Activated naive CD4-positive, alpha-beta T cell treated with anti-CD3 and anti-CD28 coated beads for 36 hours (primary cell): ENCODE measurements around the gene OR5K2. TPM values are rescaled to one million over a fixed set of nuclear protein-coding genes. Genes with fewer than 3 reads are reported as not detected.

Experiments
- CTCF ChIA-PET: fragments of 350-600 bp; sonication (Branson Sonifier 250); formaldehyde crosslinking; loops from one replicate; lab custom pipeline; 2021; ENCODE audit warnings: antibody characterized with exemption; lab: Charles Lee
- DNase-seq: peaks from one replicate; pipeline ENCODE4 v3.0.0-alpha.2; 2020
- H3K27ac Mint-ChIP-seq: one replicate; pipeline ENCODE4 v1.8.0; 2021; ENCODE audit warnings: mild to moderate bottlenecking, mixed read lengths
- H3K27me3 Mint-ChIP-seq: one replicate; pipeline ENCODE4 v1.8.0; 2021; ENCODE audit warnings: low read depth, mixed read lengths
- H3K36me3 Mint-ChIP-seq: one replicate; pipeline ENCODE4 v1.8.0; 2021; ENCODE audit warnings: low read depth, mixed read lengths
- H3K4me1 Mint-ChIP-seq: one replicate; pipeline ENCODE4 v1.8.0; 2021; ENCODE audit warnings: low read depth, mixed read lengths
- H3K4me3 Mint-ChIP-seq: one replicate; pipeline ENCODE4 v1.8.0; 2021; ENCODE audit warnings: mild to moderate bottlenecking, moderate library complexity, mixed read lengths
- H3K9me3 Mint-ChIP-seq: one replicate; pipeline ENCODE4 v1.8.0; 2021; ENCODE audit warnings: mixed read lengths
- intact Hi-C: fragments of 100-400 bp; cut with micrococcal nuclease; formaldehyde crosslinking; loops from one replicate; pipeline ENCODE4 v1.15.1; 2023
- total RNA-seq, 2 experiments: library from RNA; stranded (reverse); gene quantifications; one replicate each; pipeline ENCODE4 v1.2.3, GENCODE V29; 2021

The OR5K2 gene
- total RNA-seq, 2 experiments from 2014 or later, result not detected

DNA sequence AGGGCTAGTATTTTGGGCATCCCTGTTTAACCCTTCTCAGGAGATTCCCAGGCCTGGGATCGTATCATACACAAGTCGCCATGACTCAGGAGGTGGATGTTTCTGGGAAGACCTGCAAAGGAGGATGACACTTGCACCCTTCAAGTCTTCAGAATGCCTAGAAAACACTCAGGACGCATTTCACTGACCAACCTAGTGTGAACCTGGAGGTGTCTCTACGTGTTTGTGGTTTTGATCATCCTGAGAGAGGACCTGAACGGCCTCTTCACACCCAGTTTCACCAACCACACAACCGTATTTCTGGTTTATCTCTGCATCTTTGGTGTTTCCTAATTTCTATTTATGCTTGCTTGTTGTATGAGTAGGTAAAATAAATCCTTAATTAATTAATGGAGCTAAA, 28.0 kb downstream of the OR5K2 start:
- peaks cover 9% of the 10 kb centered on the region for H3K36me3 Mint-ChIP-seq
- no peaks in the 10 kb centered on the region for H3K9me3 Mint-ChIP-seq
- DNase-seq, result no peak
- H3K27me3 Mint-ChIP-seq, result no peaks in the 10 kb centered on the region
- no peak overlapping the region for H3K27ac Mint-ChIP-seq
- CTCF ChIA-PET, result interaction anchor here (1.0 to 1.2 kb wide), 2 partner anchors 11 to 32 kb away, joined by 3 to 4 read pairs; no protein-coding TSS in a partner anchor
- peaks cover 18% of the 10 kb centered on the region for H3K4me1 Mint-ChIP-seq
- no peak overlapping the region for H3K4me3 Mint-ChIP-seq
- intact Hi-C loops, result loop anchor here (10.0 kb wide), 1 partner anchor 1739 kb away; the partner anchor contains the start of gene TBC1D23

DNA sequence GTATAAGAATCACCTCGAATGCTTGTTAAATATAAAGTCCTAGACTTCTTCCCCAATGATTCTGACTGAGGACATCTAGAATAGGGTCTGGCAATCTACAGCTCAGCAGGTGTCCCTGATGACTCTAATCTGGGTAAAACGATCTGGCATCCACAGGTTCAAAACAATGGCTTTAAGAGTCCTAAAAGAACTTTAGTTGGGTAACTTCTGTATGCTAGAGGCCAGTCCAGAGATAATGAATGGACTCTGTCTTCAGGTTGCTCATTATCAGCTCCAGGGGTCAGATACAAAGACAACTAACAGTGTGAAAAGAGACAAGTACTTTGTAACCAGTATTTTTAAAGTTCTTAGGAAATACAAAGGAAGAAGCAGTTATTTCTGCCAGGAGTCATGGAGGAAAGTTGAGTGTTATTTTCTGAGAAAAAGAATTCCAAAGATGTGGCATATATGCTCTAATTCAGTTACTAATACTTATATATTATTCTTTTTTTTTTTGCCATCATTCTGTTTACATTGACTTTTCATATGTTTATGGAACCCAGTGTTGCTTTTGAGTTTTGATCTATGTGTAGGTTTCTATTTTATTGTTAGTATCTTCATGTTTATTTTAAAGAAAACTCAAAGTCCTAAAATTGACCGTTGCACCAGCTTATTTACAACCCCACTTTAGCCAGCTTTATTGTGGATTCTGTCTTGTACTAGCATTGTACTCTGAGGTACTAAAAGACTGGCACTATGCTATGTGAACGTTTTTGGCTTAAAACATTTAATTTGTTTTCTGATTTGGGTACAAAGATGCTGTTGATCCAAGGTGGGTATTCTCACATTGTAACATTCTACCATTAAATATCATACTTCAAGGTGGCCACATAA, 31.2 kb downstream of the OR5K2 start:
- no peaks in the 10 kb centered on the region for H3K4me1 Mint-ChIP-seq
- no peaks in the 10 kb centered on the region for H3K9me3 Mint-ChIP-seq
- H3K27me3 Mint-ChIP-seq, result peaks cover 6% of the 10 kb centered on the region
- H3K27ac Mint-ChIP-seq, result no peak overlapping the region
- H3K36me3 Mint-ChIP-seq, result no peaks in the 10 kb centered on the region
- DNase-seq, result no peak
- intact Hi-C loops, result loop anchor here (10.0 kb wide), 1 partner anchor 1736 kb away; the partner anchor contains the start of gene TBC1D23
- CTCF ChIA-PET, result no interaction called here
- no peak overlapping the region for H3K4me3 Mint-ChIP-seq

GRCh38 chr3:98529856-98530459, 32.5 kb downstream of the OR5K2 start:
- Mint-ChIP-seq H3K27ac (peak overlapping the region; percentile 44), H3K4me3 (no peak overlapping the region), H3K9me3 (no peaks in the 10 kb centered on the region), H3K36me3 (no peaks in the 10 kb centered on the region), H3K27me3 (peaks cover 6% of the 10 kb centered on the region), H3K4me1 (no peaks in the 10 kb centered on the region)
- intact Hi-C loops, result loop anchor here (10.0 kb wide), 2 partner anchors 655 to 1735 kb away; partner anchors contain the start of gene TBC1D23
- CTCF ChIA-PET, result no interaction called here
- no peak for DNase-seq

DNA sequence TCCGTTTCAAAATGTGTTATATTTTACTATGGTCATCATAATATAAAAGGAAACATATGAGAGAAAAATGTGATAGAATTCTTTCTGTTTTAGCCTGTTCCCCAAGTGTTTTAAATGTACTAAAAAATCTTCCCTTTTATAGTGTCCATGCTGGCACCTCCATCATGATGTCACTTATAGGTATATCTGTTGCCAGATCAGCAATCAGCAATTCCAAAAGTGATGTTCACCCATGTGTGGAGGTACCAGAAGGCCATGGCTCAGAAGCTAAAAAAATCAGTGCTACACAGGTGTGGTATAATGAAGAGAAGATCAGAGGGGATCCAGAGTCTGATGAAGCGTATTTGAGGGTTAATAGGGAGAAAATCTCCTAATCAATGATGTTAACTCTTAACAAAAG, 33.2 kb downstream of the OR5K2 start:
- Mint-ChIP-seq H3K27me3 (peaks cover 6% of the 10 kb centered on the region), H3K36me3 (no peaks in the 10 kb centered on the region), H3K9me3 (no peaks in the 10 kb centered on the region), H3K27ac (no peak overlapping the region), H3K4me3 (no peak overlapping the region), H3K4me1 (no peaks in the 10 kb centered on the region)
- no peak for DNase-seq
- intact Hi-C loops, result loop anchor here (10.0 kb wide), 1 partner anchor 656 kb away; no protein-coding TSS in a partner anchor
- CTCF ChIA-PET, result no interaction called here

DNA sequence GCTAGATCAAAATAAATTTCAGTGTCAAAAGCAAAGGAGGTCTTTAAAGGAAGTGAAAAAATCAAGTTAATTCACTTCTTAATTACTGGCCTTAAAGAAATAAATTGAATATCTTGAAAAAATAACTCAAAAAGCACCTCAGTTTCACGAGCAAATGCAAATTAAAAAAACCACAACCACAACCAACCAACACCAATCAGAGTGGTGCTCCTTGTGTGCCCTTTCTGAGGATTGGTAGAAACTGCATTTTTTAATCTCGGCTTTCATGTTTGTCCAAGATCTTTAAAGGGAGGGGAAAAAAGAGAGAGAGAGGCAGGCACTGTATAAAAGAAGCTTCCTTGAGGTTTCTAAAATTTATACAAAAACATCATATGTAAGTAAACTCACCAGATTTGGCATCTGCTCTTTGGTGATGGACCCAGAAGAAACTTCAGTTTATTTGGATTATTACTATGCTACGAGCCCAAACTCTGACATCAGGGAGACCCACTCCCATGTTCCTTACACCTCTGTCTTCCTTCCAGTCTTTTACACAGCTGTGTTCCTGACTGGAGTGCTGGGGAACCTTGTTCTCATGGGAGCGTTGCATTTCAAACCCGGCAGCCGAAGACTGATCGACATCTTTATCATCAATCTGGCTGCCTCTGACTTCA, 34.3 kb downstream of the OR5K2 start, which contains the start of gene GPR15:
TSS of gene GPR15 (plus strand) at position 357 of the 653 bp plus-strand sequence. CDS start at position 413, 56 bp downstream.
- Mint-ChIP-seq H3K9me3 (no peaks in the 10 kb centered on the region), H3K4me3 (no peak within 1 kb of the TSS), H3K36me3 (no peaks in the 10 kb centered on the region), H3K4me1 (peaks cover 5% of the 10 kb centered on the region), H3K27me3 (peaks cover 6% of the 10 kb centered on the region), H3K27ac (no peak within 1 kb of the TSS)
- CTCF ChIA-PET, result no interaction called here
- DNase-seq, result no peak
- intact Hi-C loops, result loop anchor here (10.0 kb wide), 1 partner anchor 657 kb away; no protein-coding TSS in a partner anchor

DNA sequence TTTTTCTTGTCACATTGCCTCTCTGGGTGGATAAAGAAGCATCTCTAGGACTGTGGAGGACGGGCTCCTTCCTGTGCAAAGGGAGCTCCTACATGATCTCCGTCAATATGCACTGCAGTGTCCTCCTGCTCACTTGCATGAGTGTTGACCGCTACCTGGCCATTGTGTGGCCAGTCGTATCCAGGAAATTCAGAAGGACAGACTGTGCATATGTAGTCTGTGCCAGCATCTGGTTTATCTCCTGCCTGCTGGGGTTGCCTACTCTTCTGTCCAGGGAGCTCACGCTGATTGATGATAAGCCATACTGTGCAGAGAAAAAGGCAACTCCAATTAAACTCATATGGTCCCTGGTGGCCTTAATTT, 34.8 kb downstream of the OR5K2 start:
- H3K9me3 Mint-ChIP-seq, result no peaks in the 10 kb centered on the region
- no peak overlapping the region for H3K27ac Mint-ChIP-seq
- intact Hi-C loops, result loop anchor here (10.0 kb wide), 1 partner anchor 657 kb away; no protein-coding TSS in a partner anchor
- no peak overlapping the region for H3K4me3 Mint-ChIP-seq
- H3K4me1 Mint-ChIP-seq, result peaks cover 10% of the 10 kb centered on the region
- CTCF ChIA-PET, result interaction anchor here (0.9 kb wide), 1 partner anchor 40 kb away, joined by 3 read pairs; no protein-coding TSS in a partner anchor
- H3K27me3 Mint-ChIP-seq, result peaks cover 6% of the 10 kb centered on the region
- H3K36me3 Mint-ChIP-seq, result no peaks in the 10 kb centered on the region
- DNase-seq, result no peak

DNA sequence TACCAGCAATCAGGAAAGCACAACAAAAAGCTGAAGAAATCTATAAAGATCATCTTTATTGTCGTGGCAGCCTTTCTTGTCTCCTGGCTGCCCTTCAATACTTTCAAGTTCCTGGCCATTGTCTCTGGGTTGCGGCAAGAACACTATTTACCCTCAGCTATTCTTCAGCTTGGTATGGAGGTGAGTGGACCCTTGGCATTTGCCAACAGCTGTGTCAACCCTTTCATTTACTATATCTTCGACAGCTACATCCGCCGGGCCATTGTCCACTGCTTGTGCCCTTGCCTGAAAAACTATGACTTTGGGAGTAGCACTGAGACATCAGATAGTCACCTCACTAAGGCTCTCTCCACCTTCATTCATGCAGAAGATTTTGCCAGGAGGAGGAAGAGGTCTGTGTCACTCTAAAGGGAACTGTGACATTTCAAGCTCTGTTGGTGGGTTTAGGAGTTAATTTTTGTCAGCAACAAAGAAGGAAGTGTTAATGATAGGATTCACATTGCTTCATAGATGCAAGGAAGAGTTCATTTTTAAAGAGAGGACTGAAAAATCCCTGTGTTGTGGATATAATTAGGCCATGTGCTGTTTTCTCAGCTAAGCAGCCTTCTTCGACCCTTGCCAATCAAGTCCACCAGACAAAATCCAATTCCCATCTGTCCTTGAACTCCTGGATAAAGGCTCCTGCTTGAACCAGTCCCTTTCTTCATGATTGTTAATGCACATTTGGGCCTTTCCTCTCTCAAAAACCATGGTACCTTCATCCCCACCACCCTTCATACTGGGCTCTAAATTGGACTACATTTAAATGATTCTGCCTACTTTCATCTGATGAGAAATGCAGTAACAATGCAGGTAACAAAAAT, 35.5 kb downstream of the OR5K2 start:
- H3K4me3 Mint-ChIP-seq, result no peak overlapping the region
- intact Hi-C loops, result loop anchor here (10.0 kb wide), 1 partner anchor 658 kb away; no protein-coding TSS in a partner anchor
- H3K27ac Mint-ChIP-seq, result no peak overlapping the region
- H3K36me3 Mint-ChIP-seq, result no peaks in the 10 kb centered on the region
- H3K9me3 Mint-ChIP-seq, result no peaks in the 10 kb centered on the region
- peaks cover 6% of the 10 kb centered on the region for H3K27me3 Mint-ChIP-seq
- peaks cover 10% of the 10 kb centered on the region for H3K4me1 Mint-ChIP-seq
- DNase-seq, result no peak
- CTCF ChIA-PET, result interaction anchor here (0.9 to 1.1 kb wide), 2 partner anchors 25 to 40 kb away, joined by 3 read pairs; no protein-coding TSS in a partner anchor

GRCh38 chr3:98534168-98534567, 36.7 kb downstream of the OR5K2 start:
- DNase-seq, result no peak
- peaks cover 6% of the 10 kb centered on the region for H3K27me3 Mint-ChIP-seq
- intact Hi-C loops, result loop anchor here (10.0 kb wide), 1 partner anchor 659 kb away; no protein-coding TSS in a partner anchor
- CTCF ChIA-PET, result no interaction called here
- no peak overlapping the region for H3K4me3 Mint-ChIP-seq
- no peak overlapping the region for H3K27ac Mint-ChIP-seq
- peaks cover 16% of the 10 kb centered on the region for H3K4me1 Mint-ChIP-seq
- H3K36me3 Mint-ChIP-seq, result no peaks in the 10 kb centered on the region
- no peaks in the 10 kb centered on the region for H3K9me3 Mint-ChIP-seq

- Mint-ChIP-seq H3K4me3 (no peak overlapping the region), H3K9me3 (no peaks in the 10 kb centered on the region), H3K36me3 (no peaks in the 10 kb centered on the region), H3K4me1 (peaks cover 16% of the 10 kb centered on the region), H3K27me3 (peaks cover 6% of the 10 kb centered on the region), H3K27ac (no peak overlapping the region)
- DNase-seq, result no peak
- intact Hi-C loops, result loop anchor here (10.0 kb wide), 1 partner anchor 660 kb away; no protein-coding TSS in a partner anchor
- CTCF ChIA-PET, result no interaction called here
Measured at GRCh38 chr3:98534734-98535133, 37.3 kb downstream of the OR5K2 start.

DNA sequence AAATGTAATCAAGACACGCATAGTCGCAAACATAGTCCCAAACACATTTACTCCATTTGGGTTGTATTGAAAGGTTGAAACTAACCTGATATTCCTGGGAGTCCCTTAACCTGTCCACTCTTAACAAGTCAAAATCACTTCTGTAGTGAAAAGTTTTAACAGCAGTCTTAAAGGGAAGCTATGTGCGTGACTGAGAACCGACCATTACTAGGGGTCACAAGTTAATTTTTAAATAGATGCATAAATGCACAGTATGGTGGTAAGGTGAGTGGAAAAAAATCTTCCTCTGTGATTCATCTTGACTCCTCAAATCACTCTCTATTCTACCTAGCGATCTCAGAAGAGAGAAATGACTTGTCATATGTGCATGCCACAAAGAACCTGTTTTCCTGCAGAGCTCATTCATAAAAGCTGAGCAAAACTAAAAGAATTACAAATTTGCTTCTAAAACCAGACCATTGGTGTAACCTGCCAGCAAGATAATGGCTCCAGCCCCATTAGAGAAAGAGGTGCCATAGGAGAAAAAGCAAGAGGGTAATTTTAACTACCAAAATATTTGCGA, 39.1 kb downstream of the OR5K2 start:
- H3K27me3 Mint-ChIP-seq, result peaks cover 6% of the 10 kb centered on the region
- H3K4me3 Mint-ChIP-seq, result peak overlapping the region; percentile 21
- CTCF ChIA-PET, result interaction anchor here (1.0 to 1.7 kb wide), 5 partner anchors 11 to 29 kb away, joined by 3 to 12 read pairs (median 4); no protein-coding TSS in a partner anchor
- H3K27ac Mint-ChIP-seq, result peak overlapping the region; percentile 50
- peaks cover 24% of the 10 kb centered on the region for H3K4me1 Mint-ChIP-seq
- no peaks in the 10 kb centered on the region for H3K9me3 Mint-ChIP-seq
- no peaks in the 10 kb centered on the region for H3K36me3 Mint-ChIP-seq
- peak; percentile 14 for DNase-seq
- intact Hi-C loops, result loop anchor here (1.0 to 10.0 kb wide), 6 partner anchors 10 to 662 kb away; partner anchors contain the start of genes CLDND1 and CPOX

- Mint-ChIP-seq H3K9me3 (no peaks in the 10 kb centered on the region), H3K4me1 (peaks cover 35% of the 10 kb centered on the region), H3K27ac (no peak overlapping the region), H3K4me3 (no peak overlapping the region), H3K36me3 (no peaks in the 10 kb centered on the region), H3K27me3 (no peaks in the 10 kb centered on the region)
- intact Hi-C loops, result no loop called here
- no peak for DNase-seq
- CTCF ChIA-PET, result interaction anchor here (1.3 kb wide), 1 partner anchor 16 kb away, joined by 5 read pairs; no protein-coding TSS in a partner anchor
Measured at GRCh38 chr3:98540346-98540745, 42.9 kb downstream of the OR5K2 start.
